ENCODE measurements around the gene TMEM39B.

GRCh38 chr1:32044234-32044633 lies 28.5 kb upstream of the TMEM39B start:
- TF ChIP-seq POLR2AphosphoS5 (IDR thresholded peaks at IDR 0.05), result no peak
- no peak for TF ChIP-seq CTCF (IDR thresholded peaks at IDR 0.05)
- TF ChIP-seq EP300 (IDR thresholded peaks at IDR 0.05), result no peak

Data from gastroesophageal sphincter (tissue), 3 donors.